ES-I3 (cell line): ENCODE data around the gene GNA14.
"Not testable (repeated sequence)": the region's sequence is repeated elsewhere in the genome, so short reads cannot be mapped to it uniquely, and the experiment has no call there.

Experiments used
- H3K36me3 ChIP-seq: 2 replicates; pipeline ENCODE4 v1.6.1; 2013; ENCODE audit warnings: mild to moderate bottlenecking, low read length, control low read depth, moderate library complexity; ENCODE audit not compliant: insufficient read depth
- H3K4me1 ChIP-seq: 2 replicates; pipeline ENCODE4 v1.6.1; 2013; ENCODE audit warnings: mild to moderate bottlenecking, control low read depth, low read length; ENCODE audit not compliant: insufficient read depth
- H3K9ac ChIP-seq: 2 replicates; pipeline ENCODE4 v1.6.1; 2013; ENCODE audit warnings: low read depth, mild to moderate bottlenecking, low read length, moderate library complexity
- H3K9me3 ChIP-seq: 2 replicates; pipeline ENCODE4 v1.6.1; 2013; ENCODE audit warnings: mild to moderate bottlenecking, low read length, moderate library complexity; ENCODE audit not compliant: control insufficient read depth, insufficient read depth

The GNA14 gene

DNA sequence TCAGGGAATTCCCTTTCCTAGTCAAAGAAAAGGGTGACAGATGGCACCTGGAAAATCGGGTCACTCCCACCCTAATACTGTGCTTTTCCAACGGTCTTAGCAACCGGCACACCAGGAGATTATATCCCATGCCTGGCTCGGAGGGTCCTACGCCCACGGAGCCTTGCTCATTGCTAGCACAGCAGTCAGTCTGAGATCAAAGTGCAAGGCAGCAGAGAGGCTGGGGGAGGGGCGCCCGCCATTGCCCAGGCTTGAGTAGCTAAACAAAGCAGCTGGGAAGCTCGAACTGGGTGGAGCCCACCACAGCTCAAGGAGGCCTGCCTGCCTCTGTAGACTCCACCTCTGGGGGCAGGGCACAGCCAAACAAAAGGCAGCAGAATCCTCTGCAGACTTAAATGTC is 239.6 kb downstream of the GNA14 start:
- H3K4me1 ChIP-seq, H3K9ac ChIP-seq, H3K9me3 ChIP-seq: not testable (repeated sequence)
- H3K36me3 ChIP-seq = peaks cover 19% of the 10 kb centered on the region

- Histone ChIP-seq H3K9ac (no peak overlapping the region), H3K9me3 (peaks cover 7% of the 10 kb centered on the region), H3K4me1 (no peaks in the 10 kb centered on the region), H3K36me3 (peaks cover 18% of the 10 kb centered on the region)
Measured at GRCh38 chr9:77403239-77403638, 244.9 kb downstream of the GNA14 start.

GRCh38 chr9:77402286-77402685 is 245.8 kb downstream of the GNA14 start:
- Histone ChIP-seq H3K9me3 (no peaks in the 10 kb centered on the region), H3K36me3 (peaks cover 13% of the 10 kb centered on the region; the same call in 1 of the 2 replicates), H3K4me1 (no peaks in the 10 kb centered on the region), H3K9ac (no peak overlapping the region)

DNA sequence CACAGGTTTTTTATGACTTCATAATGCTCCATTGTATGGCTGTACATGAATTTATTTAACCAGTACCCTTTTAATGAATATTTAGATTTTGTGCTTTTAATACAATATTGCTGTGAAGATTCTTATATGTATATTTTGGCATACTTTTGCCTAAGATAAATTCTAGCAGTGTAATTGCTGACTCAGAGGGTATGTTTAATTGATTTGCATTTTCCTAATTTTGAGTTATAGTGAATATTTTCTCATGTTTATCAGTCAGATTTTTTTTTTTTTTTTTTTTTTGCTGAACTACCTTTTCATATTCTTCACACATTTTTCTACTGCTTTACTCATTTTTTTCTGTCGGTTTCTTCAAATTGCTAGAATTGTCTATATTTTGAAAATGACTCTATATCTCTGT is 248.2 kb downstream of the GNA14 start:
- H3K9me3 ChIP-seq = no peaks in the 10 kb centered on the region
- no peak overlapping the region for H3K9ac ChIP-seq
- no peaks in the 10 kb centered on the region for H3K4me1 ChIP-seq
- no peaks in the 10 kb centered on the region for H3K36me3 ChIP-seq

DNA sequence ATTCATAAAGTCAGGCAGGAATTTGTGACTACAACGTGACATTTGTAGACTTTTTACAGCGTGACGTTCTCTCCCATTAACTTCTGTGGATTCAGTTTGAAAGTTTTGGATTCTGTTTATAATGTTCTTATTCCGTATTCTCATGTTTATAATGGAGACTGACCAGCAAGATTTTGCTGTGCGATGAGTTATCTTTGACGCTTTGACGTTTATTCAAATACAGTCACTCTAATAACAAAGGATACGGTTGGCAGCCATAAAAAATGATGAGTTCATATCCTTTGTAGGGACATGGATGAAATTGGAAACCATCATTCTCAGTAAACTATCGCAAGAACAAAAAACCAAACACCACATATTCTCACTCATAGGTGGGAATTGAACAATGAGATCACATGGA is 249.5 kb downstream of the GNA14 start:
- not testable (repeated sequence) for H3K9me3 ChIP-seq, H3K4me1 ChIP-seq, H3K36me3 ChIP-seq, H3K9ac ChIP-seq

DNA sequence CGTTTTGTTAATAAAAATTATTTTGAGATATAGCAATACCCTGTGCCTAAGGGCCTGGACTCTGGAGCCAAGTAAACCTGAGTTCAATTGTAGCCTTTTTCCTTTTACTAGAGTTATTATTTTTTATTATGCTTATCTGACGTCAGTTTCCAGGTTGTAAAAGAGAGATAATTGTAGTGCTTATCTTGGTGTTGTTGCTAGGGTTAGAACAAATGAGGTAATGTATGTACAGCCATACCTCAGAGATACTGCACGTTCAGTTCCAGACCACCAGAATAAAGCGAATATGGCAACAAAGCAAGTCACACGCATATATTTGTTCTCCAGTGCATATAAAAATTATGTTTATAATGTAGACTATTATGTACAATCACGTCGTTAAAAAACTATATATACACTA is 255.8 kb downstream of the GNA14 start:
- Histone ChIP-seq H3K36me3 (no peaks in the 10 kb centered on the region), H3K4me1 (no peaks in the 10 kb centered on the region), H3K9me3 (no peaks in the 10 kb centered on the region), H3K9ac (no peak overlapping the region)

DNA sequence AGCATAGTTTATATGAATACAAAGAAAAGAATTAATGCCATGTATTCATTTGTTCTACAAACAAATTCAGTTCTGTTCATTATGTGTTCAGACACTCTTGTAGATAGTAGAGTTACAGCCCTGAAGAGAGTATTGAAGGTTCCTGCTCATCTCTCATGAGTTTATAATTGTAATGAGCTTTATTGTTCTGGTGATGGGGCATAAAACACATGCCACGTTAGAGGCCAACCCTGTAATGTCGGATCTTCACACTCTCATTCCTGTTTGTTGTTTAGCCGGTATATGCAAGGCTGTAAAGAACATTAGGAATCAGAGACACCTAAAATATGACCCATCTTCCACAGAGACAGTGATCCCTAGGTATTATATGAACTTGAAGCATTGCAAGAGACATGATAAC is 256.3 kb downstream of the GNA14 start:
- H3K36me3 ChIP-seq = no peaks in the 10 kb centered on the region
- no peaks in the 10 kb centered on the region for H3K4me1 ChIP-seq

DNA sequence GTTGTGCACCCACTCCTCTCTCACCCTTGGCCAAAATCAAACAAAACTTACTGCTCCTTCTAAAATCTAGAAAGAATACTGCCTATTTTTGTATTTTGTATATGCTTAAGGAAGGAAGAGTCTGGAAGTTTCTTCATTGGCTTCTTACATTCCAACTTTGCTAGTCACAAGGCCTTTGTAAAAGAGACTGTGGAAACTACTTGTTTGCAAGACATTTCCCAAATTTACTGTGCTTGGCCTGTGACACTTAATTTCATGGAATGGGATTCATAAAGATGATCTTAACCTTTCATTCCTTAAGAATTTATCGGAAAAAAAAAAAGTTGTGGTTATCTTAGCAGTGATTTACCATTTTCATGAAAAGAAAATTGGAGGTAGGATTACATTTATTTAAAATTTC is 261.9 kb downstream of the GNA14 start:
- H3K9me3 ChIP-seq = no peaks in the 10 kb centered on the region
- no peak overlapping the region for H3K9ac ChIP-seq
- no peaks in the 10 kb centered on the region for H3K36me3 ChIP-seq
- H3K4me1 ChIP-seq = no peaks in the 10 kb centered on the region

More for the DNA sequence above, 256.3 kb downstream of the GNA14 start:
- H3K9ac ChIP-seq = no peak overlapping the region
- no peaks in the 10 kb centered on the region for H3K9me3 ChIP-seq

DNA sequence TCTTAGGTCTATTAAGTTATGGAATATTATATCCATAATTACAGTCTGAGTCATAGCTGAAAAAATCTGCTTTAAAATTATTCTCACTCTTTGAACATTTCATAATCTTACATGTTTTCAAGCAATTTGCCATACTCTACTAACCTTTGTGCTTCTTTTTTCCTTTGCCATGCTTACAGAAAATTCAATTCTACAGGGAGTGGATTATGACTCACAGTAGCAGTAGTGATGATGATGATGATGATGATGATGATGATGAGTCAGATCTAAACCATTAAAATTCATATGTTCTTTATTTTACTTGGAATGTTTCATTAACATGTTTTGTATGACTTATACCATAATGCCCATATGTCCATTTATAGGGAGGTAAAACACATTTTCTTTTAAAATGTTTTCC is 263.7 kb downstream of the GNA14 start:
- Histone ChIP-seq H3K9ac (no peak overlapping the region), H3K9me3 (no peaks in the 10 kb centered on the region), H3K4me1 (no peaks in the 10 kb centered on the region), H3K36me3 (no peaks in the 10 kb centered on the region)

DNA sequence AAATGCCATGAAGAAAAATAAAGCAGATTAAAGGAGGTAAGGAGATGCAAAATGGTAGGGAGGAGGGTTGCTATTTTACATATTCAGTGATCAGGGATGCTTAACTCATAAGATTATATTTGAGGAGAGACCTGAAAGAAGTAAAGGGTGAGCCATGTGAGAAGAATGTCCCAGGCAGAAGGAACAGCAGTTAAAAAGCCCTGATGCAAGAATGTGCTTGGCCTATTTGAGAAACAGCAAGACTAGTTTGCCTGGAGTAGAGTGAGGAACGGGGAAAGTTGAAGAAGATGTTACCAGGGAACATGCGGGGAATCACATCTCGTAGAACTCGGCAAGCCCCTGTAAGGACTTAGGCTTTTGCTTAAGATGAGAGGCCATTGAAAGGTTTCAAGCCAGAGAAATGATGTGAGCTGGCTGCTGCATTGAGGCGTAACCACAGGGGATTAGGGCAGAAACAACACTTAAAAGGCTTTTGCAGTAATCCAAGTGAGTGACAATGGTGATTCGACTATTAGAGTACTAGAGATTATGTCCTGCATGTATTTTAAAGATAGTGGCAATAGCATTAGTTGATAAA is 272.1 kb downstream of the GNA14 start:
- Histone ChIP-seq H3K36me3 (peaks cover 3% of the 10 kb centered on the region; the same call in 1 of the 2 replicates), H3K9ac (no peak overlapping the region), H3K4me1 (peaks cover 9% of the 10 kb centered on the region; the same call in 1 of the 2 replicates), H3K9me3 (no peaks in the 10 kb centered on the region)

GRCh38 chr9:77374266-77374665 is 273.9 kb downstream of the GNA14 start:
- Histone ChIP-seq H3K9ac (no peak overlapping the region), H3K36me3 (peaks cover 3% of the 10 kb centered on the region; the same call in 1 of the 2 replicates), H3K4me1 (peaks cover 9% of the 10 kb centered on the region; the same call in 1 of the 2 replicates), H3K9me3 (no peaks in the 10 kb centered on the region)
